Neural cell (in vitro differentiated cells): ENCODE results near the gene TBC1D20. TPM values are rescaled to one million over a fixed set of nuclear protein-coding genes. Genes with fewer than 3 reads are reported as not detected.

Source experiments
- H2AFZ ChIP-seq: fragments of 200-600, 300-800 bp; sonication (generic), shearing (Covaris generic); 2 replicates; pipeline ENCODE4 v1.6.0; 2014; ENCODE audit warnings: low read depth, mild to moderate bottlenecking, antibody characterized with exemption, low read length, moderate library complexity
- H3F3A ChIP-seq: fragments of 200-600 bp; shearing (Covaris generic); 2 replicates; pipeline ENCODE4 v1.6.1; 2016; ENCODE audit warnings: mild to moderate bottlenecking, moderate library complexity, mixed read lengths, antibody characterized with exemption, low read length; ENCODE audit not compliant: insufficient read depth, poor library complexity, severe bottlenecking
- H3K27ac ChIP-seq: fragments of 200-600, 300-800 bp; sonication (generic), shearing (Covaris generic); 2 replicates; pipeline ENCODE4 v1.5.1; 2014; ENCODE audit warnings: mild to moderate bottlenecking, low read length, moderate library complexity
- H3K27me3 ChIP-seq: fragments of 300-800, 200-600 bp; sonication (generic), shearing (Covaris generic); 2 replicates; pipeline ENCODE4 v1.6.0; 2014; ENCODE audit warnings: mild to moderate bottlenecking, low read depth, low read length, moderate library complexity; ENCODE audit not compliant: insufficient read depth
- H3K36me3 ChIP-seq: fragments of 300-800, 200-600 bp; sonication (generic), shearing (Covaris generic); 2 replicates; pipeline ENCODE4 v1.5.1; 2014; ENCODE audit warnings: mild to moderate bottlenecking, antibody characterized with exemption, low read length, moderate library complexity; ENCODE audit not compliant: insufficient read depth
- H3K4me2 ChIP-seq: fragments of 300-800, 200-600 bp; sonication (generic), shearing (Covaris generic); 2 replicates; pipeline ENCODE4 v1.6.0; 2014; ENCODE audit warnings: mild to moderate bottlenecking, low read length
- H3K4me3 ChIP-seq: fragments of 300-800, 200-600 bp; sonication (generic), shearing (Covaris generic); 2 replicates; pipeline ENCODE4 v1.5.1; 2014; ENCODE audit warnings: mild to moderate bottlenecking, low read length, moderate library complexity
- H3K79me2 ChIP-seq: fragments of 200-600 bp; shearing (Covaris generic); replicated peaks from 2 replicates; pipeline ENCODE4 v1.6.0; 2014; ENCODE audit warnings: mild to moderate bottlenecking, low read length, moderate library complexity; ENCODE audit not compliant: insufficient read depth
- H3K9ac ChIP-seq: fragments of 300-800, 200-600 bp; sonication (generic), shearing (Covaris generic); 2 replicates; pipeline ENCODE4 v1.6.1; 2016; ENCODE audit warnings: mild to moderate bottlenecking, low read length, mixed read lengths
- H3K9me2 ChIP-seq: fragments of 200-600 bp; shearing (Covaris generic); 2 replicates; pipeline ENCODE4 v1.6.1; 2016; ENCODE audit warnings: mild to moderate bottlenecking, low read length, mixed read lengths; ENCODE audit not compliant: insufficient read depth
- H3K9me3 ChIP-seq: fragments of 200-600, 300-800 bp; sonication (generic), shearing (Covaris generic); 2 replicates; pipeline ENCODE4 v1.6.1; 2016; ENCODE audit warnings: mild to moderate bottlenecking, mixed run types, low read length, moderate library complexity, mixed read lengths
- H4K20me1 ChIP-seq: fragments of 200-600 bp; shearing (Covaris generic); 2 replicates; pipeline ENCODE4 v1.6.1; 2016; ENCODE audit warnings: mild to moderate bottlenecking, mixed run types; ENCODE audit not compliant: insufficient read depth
- CTCF ChIP-seq: fragments of 450-650 bp; IDR thresholded peaks from 2 replicates; pipeline ENCODE4 v1.5.1; 2014; ENCODE audit warnings: antibody characterized with exemption, mild to moderate bottlenecking, moderate library complexity; ENCODE audit not compliant: poor library complexity, severe bottlenecking
- EP300 ChIP-seq: fragments of 450-650 bp; conservative IDR thresholded peaks from 2 replicates; pipeline ENCODE4 v1.6.1; 2014; ENCODE audit warnings: antibody characterized with exemption, mild to moderate bottlenecking, moderate library complexity; ENCODE audit not compliant: poor library complexity, severe bottlenecking
- EZH2 ChIP-seq: fragments of 200-600, 300-800 bp; shearing (Covaris generic), sonication (generic); IDR thresholded peaks from 2 replicates; pipeline ENCODE4 v1.6.1; 2014; ENCODE audit warnings: antibody characterized with exemption, low read length, borderline replicate concordance, mild to moderate bottlenecking; ENCODE audit not compliant: insufficient read depth, poor library complexity, severe bottlenecking
- MXI1 ChIP-seq: fragments of 450-650 bp; conservative IDR thresholded peaks from 2 replicates; pipeline ENCODE4 v1.6.1; 2014; ENCODE audit warnings: antibody characterized with exemption, mild to moderate bottlenecking; ENCODE audit not compliant: poor library complexity, severe bottlenecking
- POLR2AphosphoS5 ChIP-seq: IDR thresholded peaks from 2 replicates; pipeline ENCODE4 v1.6.1; 2012
- RAD21 ChIP-seq: fragments of 450-650 bp; conservative IDR thresholded peaks from 2 replicates; pipeline ENCODE4 v1.6.1; 2014; ENCODE audit warnings: antibody characterized with exemption, mild to moderate bottlenecking, moderate library complexity
- SMC3 ChIP-seq: fragments of 450-650 bp; conservative IDR thresholded peaks from 2 replicates; pipeline ENCODE4 v1.6.1; 2014; ENCODE audit warnings: antibody characterized with exemption, mild to moderate bottlenecking, moderate library complexity; ENCODE audit not compliant: poor library complexity
- TAF1 ChIP-seq: IDR thresholded peaks from 2 replicates; pipeline ENCODE4 v1.6.1; 2012; ENCODE audit warnings: low read depth
- polyA plus RNA-seq: library from polyadenylated mRNA; depleted of rRNA; stranded (reverse); fragments of >200 nt; gene quantifications from 2 replicates; pipeline ENCODE4 v1.2.3, GENCODE V29; 2014
- TF ChIP-seq, protein P1 (sequence below): IDR thresholded peaks from 2 replicates; pipeline ENCODE4 v1.6.1; 2012; ENCODE audit warnings: borderline replicate concordance

Gene TBC1D20
- polyA plus RNA-seq, 1 donor from 2014 or later, result 25.1 TPM

- Histone ChIP-seq H3K79me2 (no peaks in the 10 kb centered on the region), H3K4me2 (no peak overlapping the region), H3K36me3 (peaks cover 15% of the 10 kb centered on the region), H2AFZ (no peak overlapping the region), H3F3A (no peaks in the 10 kb centered on the region), H4K20me1 (no peaks in the 10 kb centered on the region), H3K9me3 (no peaks in the 10 kb centered on the region), H3K9ac (no peak overlapping the region), H3K4me3 (no peak overlapping the region), H3K27ac (no peak overlapping the region), H3K27me3 (no peaks in the 10 kb centered on the region), H3K9me2 (no peaks in the 10 kb centered on the region)
- TF ChIP-seq EP300 (no peak), CTCF (no peak), SMC3 (no peak), TAF1 (no peak), MXI1 (no peak), POLR2AphosphoS5 (no peak), RAD21 (no peak), EZH2 (no peak)
- TF ChIP-seq, protein P1, sequence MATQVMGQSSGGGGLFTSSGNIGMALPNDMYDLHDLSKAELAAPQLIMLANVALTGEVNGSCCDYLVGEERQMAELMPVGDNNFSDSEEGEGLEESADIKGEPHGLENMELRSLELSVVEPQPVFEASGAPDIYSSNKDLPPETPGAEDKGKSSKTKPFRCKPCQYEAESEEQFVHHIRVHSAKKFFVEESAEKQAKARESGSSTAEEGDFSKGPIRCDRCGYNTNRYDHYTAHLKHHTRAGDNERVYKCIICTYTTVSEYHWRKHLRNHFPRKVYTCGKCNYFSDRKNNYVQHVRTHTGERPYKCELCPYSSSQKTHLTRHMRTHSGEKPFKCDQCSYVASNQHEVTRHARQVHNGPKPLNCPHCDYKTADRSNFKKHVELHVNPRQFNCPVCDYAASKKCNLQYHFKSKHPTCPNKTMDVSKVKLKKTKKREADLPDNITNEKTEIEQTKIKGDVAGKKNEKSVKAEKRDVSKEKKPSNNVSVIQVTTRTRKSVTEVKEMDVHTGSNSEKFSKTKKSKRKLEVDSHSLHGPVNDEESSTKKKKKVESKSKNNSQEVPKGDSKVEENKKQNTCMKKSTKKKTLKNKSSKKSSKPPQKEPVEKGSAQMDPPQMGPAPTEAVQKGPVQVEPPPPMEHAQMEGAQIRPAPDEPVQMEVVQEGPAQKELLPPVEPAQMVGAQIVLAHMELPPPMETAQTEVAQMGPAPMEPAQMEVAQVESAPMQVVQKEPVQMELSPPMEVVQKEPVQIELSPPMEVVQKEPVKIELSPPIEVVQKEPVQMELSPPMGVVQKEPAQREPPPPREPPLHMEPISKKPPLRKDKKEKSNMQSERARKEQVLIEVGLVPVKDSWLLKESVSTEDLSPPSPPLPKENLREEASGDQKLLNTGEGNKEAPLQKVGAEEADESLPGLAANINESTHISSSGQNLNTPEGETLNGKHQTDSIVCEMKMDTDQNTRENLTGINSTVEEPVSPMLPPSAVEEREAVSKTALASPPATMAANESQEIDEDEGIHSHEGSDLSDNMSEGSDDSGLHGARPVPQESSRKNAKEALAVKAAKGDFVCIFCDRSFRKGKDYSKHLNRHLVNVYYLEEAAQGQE, result no peak
Observed at GRCh38 chr20:481167-481566, 18.8 kb upstream of the TBC1D20 start.

GRCh38 chr20:480044-480443, 17.7 kb upstream of the TBC1D20 start:
- no peaks in the 10 kb centered on the region for H3F3A ChIP-seq
- H3K79me2 ChIP-seq, result no peaks in the 10 kb centered on the region
- no peaks in the 10 kb centered on the region for H3K9me3 ChIP-seq
- no peaks in the 10 kb centered on the region for H3K27me3 ChIP-seq
- no peak overlapping the region for H3K9ac ChIP-seq
- H3K27ac ChIP-seq, result no peak overlapping the region
- no peak overlapping the region for H3K4me3 ChIP-seq
- H3K36me3 ChIP-seq, result peaks cover 11% of the 10 kb centered on the region
- no peak for TF ChIP-seq TAF1
- no peak for TF ChIP-seq EZH2
- TF ChIP-seq, protein P1, result no peak
- no peak for TF ChIP-seq MXI1
- no peak for TF ChIP-seq EP300
- TF ChIP-seq POLR2AphosphoS5, result no peak
- TF ChIP-seq SMC3, result no peak
- no peak for TF ChIP-seq RAD21
- TF ChIP-seq CTCF, result no peak
- H4K20me1 ChIP-seq, result no peaks in the 10 kb centered on the region
- H3K9me2 ChIP-seq, result no peaks in the 10 kb centered on the region
- no peak overlapping the region for H3K4me2 ChIP-seq
- no peak overlapping the region for H2AFZ ChIP-seq
